Measurements from ENCODE around the gene TTC29.

- no peak for TF ChIP-seq POLR2A (IDR thresholded peaks at IDR 0.05)
- no peak for TF ChIP-seq CTCF (IDR thresholded peaks at IDR 0.05)
- no peak for TF ChIP-seq POLR2AphosphoS5 (IDR thresholded peaks at IDR 0.05)
- no peak for TF ChIP-seq EP300 (IDR thresholded peaks at IDR 0.05)
Observed at GRCh38 chr4:146791439-146791838, 154.2 kb downstream of the TTC29 start.

Measured in sigmoid colon (tissue), 4 donors.